K562 (cell line): ENCODE measurements around the gene PCDH1. TPM values are rescaled to one million over a fixed set of nuclear protein-coding genes. Genes with fewer than 3 reads are reported as not detected.
A peak's percentile ranks its signal among the peaks of the same experiment; 100 is the strongest.

Source experiments
- AFF1 ChIP-seq, 2 experiments: fragments of 450-650 bp; IDR thresholded peaks; 2 replicates each; pipeline ENCODE4 v1.6.1; 2018; ENCODE audit warnings: mild to moderate bottlenecking in 2 of 2, low read depth in 1 of 2; ENCODE audit not compliant: partially characterized antibody in 2 of 2
- AFF4 ChIP-seq: sonication (generic); formaldehyde crosslinking; IDR thresholded peaks from 2 replicates; pipeline ENCODE4 v1.8.0; 2023; ENCODE audit warnings: mild to moderate bottlenecking, missing genetic modification reagents
- CLOCK ChIP-seq: fragments of 250-450 bp; sonication (Bioruptor Pico); IDR thresholded peaks from 2 replicates; pipeline ENCODE4 v1.4.0; 2020; ENCODE audit warnings: mild to moderate bottlenecking, moderate library complexity, borderline replicate concordance
- MEIS2 ChIP-seq: fragments of 450-650 bp; IDR thresholded peaks from 2 replicates; pipeline ENCODE4 v1.6.1; 2014; ENCODE audit warnings: mild to moderate bottlenecking; ENCODE audit not compliant: partially characterized antibody
- TAF9B ChIP-seq: fragments of 450-650 bp; IDR thresholded peaks from 2 replicates; pipeline ENCODE4 v1.6.1; 2018; ENCODE audit warnings: mild to moderate bottlenecking; ENCODE audit not compliant: partially characterized antibody
- polyA plus RNA-seq, 8 experiments: library from polyadenylated mRNA; depleted of rRNA in 4 of 8; stranded (reverse) in 5 of 8; unstranded in 3 of 8; fragments of >200 nt; fragmentation: Nextera tagmentation in 2 of 8; fragmentation: Illumina TruSeq in 1 of 8; extraction: Ambion mirVana in 2 of 8; extraction: Trizol in 1 of 8; gene quantifications; 2 replicates each; pipeline versions ENCODE4 v1.2.1 to v1.2.3, GENCODE V29; 2011 to 2014; ENCODE audit warnings: inconsistent platforms in 1 of 8, missing spikeins in 1 of 8
- total RNA-seq, 7 experiments: library from RNA; depleted of rRNA in 6 of 7; stranded (reverse); fragments of >200 nt in 6 of 7; fragmentation: Illumina TruSeq in 2 of 7; extraction: Trizol in 2 of 7; gene quantifications; 2 replicates each; pipeline versions ENCODE4 v1.2.1 to v1.2.3, GENCODE V29; 2011 to 2021; ENCODE audit warnings: low replicate concordance in 1 of 7

The PCDH1 gene
- total and polyA plus RNA-seq, 9 of the 15 experiments (the other 6 are each of a cell fraction or from before 2014, with no cell fraction given) = 0.11 to 3.6 (median 1.9) TPM; not detected in 1

GRCh38 chr5:141850244-141850768, 27.9 kb downstream of the PCDH1 start (continued):
- TF ChIP-seq AFF4 (CRISPR knock-in tag) = no peak
- peak; percentile 10 for TF ChIP-seq MEIS2
- peak in 1 of 2 experiments; percentile 1 for TF ChIP-seq AFF1 (IDR thresholded peaks at IDR 0.05; ENCODE audit: low read depth in 1 of 2, partially characterized antibody in 2 of 2)
- no peak for TF ChIP-seq CLOCK
- TF ChIP-seq TAF9B = no peak
